Stimulated activated CD8-positive, alpha-beta memory T cell treated with anti-CD3 and anti-CD28 coated beads, Interleukin-15, amount 100 ng/mL, for 48 hours (primary cell): ENCODE results near the gene TTN.

Source experiments
- DNase-seq, 2 donors: peaks; one replicate each; pipeline ENCODE4 v3.0.0-alpha.2; 2020; ENCODE audit warnings: low read depth in 2 of 2

TTN gene

DNA sequence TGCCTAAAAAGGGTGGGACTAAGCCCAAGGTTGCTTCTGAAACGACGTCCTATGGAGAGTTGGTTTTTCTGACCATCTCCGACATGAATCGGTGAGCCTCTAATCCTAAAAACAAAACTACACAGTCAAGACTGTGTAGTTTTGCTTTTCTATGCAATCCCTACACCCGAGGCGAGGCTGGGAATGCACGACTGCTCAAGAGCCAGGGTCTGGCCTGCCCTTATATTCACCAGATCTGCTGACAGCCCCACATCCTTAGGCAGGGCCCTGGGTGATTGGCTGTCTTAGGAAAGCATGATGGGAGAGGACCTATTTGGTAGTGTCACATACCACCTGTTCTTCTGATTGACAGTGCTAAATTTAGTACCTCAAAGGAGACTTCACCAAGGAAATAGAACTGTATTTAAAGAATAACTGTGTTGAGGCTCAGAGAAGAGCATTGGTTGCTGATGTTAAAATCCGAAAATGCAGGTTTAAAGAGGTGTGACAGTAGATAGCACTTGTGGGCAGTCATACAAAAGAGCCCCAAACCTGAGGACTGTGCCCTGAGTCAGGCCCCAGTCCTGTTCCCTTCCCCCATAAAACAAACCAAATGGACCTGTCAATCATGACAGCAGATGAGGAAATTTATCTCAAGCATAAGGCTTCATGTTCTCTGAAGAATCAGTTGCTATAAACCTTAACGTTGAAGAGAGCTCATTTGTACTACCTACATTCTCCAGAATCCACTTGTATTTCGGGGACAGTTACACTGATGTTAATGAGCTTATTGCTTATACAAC lies at the start of gene TTN:
TSS of gene TTN (minus strand) at position 197 of the 782 bp plus-strand sequence. CDS start 2,781 bp downstream, outside the sequence.
- no peak for DNase-seq

GRCh38 chr2:178855151-178855550 lies 47.9 kb upstream of the TTN start:
- no peak for DNase-seq

DNA sequence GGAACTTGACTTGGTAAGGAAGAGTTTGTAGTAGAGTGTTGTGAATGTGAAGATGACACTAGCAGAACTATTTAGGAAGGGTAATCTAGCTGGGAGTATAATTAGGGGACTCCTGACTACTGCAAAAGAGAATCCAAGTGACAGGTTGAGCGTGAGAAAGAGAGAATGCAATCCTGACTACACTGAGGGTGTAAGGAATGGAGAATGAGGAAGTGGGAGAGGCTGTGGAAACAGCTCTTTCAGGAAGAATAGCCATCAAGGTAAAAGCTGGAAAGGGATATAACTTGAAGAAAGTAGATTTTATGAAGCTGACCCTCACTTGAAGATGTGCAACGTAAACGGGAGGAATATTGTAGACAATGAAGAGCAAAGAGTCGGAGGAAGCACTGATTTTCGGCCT lies 41.1 kb upstream of the TTN start:
- no peak for DNase-seq

DNA sequence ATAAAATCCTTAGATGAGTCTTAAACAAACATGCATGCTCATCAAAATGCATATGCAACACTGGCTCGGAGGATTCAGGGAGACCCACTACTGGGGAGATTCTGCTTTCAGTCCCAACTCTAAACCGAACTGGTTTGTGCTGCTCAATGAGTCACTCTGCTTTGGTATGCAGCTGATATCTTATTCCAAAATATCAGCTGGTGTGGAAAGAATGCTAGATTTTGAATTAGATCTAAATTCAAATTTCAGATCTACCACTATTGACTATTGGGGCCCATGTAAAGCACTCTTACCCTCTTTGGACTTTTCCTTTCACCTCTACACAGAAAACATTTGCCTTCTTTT lies 39.2 kb upstream of the TTN start:
- no peak for DNase-seq

DNA sequence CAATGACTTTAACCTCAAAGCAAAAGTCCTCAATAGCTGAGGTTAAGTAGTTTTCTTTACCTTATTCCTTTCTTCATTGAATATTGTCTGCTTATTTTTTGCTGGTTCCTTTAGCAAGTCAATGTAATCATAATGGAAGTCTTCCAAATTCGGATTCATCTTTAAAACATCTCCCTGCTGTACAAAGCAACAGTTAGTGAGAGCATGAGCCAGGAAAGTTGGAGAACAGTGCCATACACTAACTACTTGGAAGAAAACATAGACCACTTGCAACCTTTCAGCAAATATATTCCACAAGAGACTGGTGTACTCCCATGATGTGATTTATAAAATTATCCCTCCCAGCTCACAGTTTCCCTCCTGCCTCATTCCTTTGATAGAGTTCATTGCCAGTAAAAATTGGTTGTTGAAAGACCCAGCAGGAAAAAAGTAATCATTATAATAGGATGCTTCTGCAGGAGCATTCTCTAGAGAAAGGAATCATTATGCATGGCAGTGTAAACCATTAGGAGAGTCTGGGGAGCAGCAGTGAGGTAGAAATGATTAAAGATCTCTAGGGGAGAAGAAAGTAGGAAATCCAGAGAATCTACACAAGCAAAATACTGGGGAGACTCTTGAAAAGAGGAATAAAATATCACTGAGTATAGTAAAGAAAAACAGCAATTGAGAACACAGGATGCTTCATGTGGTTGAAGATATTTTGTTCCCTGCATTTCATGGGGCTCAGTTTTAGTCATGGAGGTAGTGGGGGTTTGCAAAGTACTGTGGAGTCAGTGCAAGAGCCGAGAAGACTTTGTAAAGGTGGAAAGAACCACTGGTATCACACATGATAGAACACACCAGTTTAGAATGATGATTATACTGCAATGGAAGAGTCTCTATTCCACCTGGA lies 38.6 kb upstream of the TTN start:
- no peak for DNase-seq

DNA sequence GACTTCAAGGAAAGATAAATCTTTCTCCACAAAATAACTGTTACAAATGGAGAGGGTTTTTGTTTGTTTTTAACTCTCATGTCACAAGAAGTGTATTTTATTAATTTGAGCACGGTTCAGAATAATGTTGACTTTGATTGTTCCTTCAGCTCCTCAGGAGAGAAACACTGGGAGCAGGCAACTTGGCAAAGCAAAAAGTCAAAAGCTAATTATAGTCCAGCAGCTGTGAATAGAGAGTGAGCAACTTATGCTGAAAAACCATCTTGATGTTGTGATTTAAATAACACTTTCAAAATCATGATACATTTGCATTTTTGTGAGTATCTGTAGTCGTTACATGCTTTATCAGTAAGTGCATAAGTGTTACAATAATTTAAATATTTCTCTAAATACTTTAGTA lies 37.5 kb upstream of the TTN start:
- DNase-seq: no peak

GRCh38 chr2:178844269-178844668 lies 37.0 kb upstream of the TTN start:
- DNase-seq: no peak

DNA sequence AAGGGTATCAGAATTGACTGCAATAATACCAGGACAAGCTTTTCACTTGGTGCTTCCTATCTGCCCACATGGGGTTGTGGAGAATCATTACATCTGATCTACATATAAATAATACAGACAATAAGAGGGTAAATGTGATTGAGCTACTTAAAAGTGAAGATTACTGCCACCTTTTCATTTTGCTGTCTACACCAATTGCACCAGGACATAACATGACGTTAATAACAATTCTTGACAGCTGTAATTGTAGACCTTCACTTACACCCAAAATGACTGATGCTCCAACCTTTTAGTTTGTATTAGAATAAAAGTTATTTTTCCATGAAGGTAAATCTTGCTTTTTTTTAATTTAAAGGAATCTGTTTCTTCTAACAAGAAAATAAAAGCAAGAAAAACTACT lies 36.5 kb upstream of the TTN start:
- no peak for DNase-seq

GRCh38 chr2:178836807-178837206 lies 29.6 kb upstream of the TTN start:
- DNase-seq: no peak

- DNase-seq: no peak
Measured at GRCh38 chr2:178834086-178834485, 26.9 kb upstream of the TTN start.

- no peak for DNase-seq
Measured at GRCh38 chr2:178833382-178833781, 26.2 kb upstream of the TTN start.

DNA sequence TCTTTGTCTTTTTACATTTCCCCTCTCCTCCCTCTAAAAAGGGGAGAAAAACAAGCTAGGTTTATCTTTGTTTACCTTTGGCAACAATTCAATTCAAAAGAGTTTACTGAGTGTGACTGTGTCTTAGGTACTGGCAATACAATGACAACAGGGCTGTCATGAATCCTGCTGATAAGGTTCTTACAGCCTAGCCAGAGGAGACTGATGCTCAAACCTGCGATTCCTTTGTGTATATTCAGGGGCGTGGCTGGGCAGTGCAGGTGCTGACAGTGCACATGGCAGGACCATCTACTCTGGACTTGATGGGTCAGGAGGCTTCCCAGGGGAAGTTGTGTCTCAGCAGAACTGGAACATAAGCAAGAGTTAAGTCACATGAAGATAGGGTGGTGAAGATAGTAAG lies 23.2 kb upstream of the TTN start:
- no peak for DNase-seq

DNA sequence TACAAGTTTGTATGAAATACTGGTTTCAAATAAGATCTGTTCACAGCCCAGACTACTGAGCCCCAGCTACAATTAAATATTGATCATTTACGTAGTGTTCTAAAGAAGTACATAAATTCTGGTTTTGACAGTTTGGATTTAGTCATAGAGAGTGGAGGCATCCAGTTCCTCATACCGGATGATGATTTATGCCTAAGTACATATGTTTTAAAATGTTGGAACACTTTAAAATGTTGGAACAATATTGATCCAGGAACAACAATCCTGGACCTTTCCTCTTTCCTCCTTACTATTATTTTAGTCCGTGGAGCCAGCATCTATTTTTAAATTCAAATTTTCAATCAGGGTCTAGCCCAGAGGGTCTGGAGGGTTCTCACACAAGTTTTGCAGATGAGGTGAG lies 22.8 kb upstream of the TTN start:
- no peak for DNase-seq

- no peak for DNase-seq
Measured at GRCh38 chr2:178829299-178829960, 22.2 kb upstream of the TTN start.

DNA sequence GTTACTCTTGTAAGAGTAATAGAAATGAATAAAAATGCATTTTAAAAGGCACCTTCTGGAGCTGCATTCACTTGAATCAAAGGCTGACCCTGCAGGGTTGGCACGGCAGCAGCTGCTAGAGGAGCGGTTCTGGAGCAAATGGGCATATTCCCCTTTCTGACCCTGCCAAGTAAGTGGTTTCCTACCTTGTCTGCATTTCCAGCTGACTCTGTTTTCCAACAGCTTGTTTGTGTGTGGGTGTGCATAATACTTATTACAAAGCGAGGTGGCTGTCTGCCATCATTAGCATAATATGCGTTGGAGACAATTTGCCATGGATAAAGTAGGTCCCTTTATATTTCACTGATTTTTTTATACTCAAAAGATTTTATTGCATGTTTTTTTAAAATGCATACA lies 21.3 kb upstream of the TTN start:
- DNase-seq: no peak

- no peak for DNase-seq
Measured at GRCh38 chr2:178827739-178828485, 20.7 kb upstream of the TTN start.

DNA sequence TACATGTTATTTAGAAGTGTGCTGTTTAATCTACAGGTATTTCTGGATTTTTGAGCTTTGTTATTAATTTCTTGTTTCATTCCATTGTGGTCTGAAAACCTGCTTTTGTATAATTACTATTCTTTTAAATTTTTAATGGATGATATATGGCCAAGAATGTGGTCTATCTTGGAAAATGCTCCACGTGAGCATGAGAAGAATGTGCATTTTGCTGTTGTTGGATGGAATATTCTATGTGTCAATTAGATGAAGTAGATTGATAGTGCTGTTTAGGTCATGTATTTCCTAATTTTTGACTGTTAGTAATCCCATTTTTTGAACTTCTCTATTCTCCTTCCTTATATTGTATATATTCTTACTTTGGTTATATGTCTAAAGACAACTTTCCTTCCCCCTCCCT lies 19.9 kb upstream of the TTN start:
- no peak for DNase-seq

DNA sequence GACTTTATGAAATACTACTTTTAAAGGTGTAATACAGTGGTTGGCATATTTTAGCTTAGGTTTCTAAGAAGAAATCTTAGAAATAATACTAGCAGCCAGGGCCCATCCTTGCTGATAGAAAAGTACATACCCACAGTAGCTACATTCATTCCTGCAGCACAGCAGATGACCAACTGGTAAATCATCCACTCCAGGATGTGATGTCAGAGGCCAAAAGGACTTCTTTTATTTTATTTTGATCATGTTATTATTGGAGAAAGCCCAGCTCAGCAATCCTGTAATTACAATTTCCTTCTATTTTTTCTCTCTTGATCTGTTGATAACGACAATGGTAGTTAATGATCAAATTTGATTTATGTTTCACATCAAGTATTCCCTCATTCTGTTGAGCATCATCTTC lies 18.0 kb upstream of the TTN start:
- DNase-seq: no peak

- DNase-seq: no peak
Measured at GRCh38 chr2:178824181-178824580, 17.0 kb upstream of the TTN start.

GRCh38 chr2:178819992-178820391 lies 12.8 kb upstream of the TTN start:
- DNase-seq: no peak

- DNase-seq: no peak
Measured at GRCh38 chr2:178819147-178819875, 12.1 kb upstream of the TTN start.
